ENCODE measurements around the gene RHOH. TPM values are rescaled to one million over a fixed set of nuclear protein-coding genes. Genes with fewer than 3 reads are reported as not detected.
"Not testable (repeated sequence)": the region's sequence is repeated elsewhere in the genome, so short reads cannot be mapped to it uniquely, and the experiment has no call there.

RHOH gene
- total RNA-seq, 1 experiment from 2014 or later, result 74.2 TPM

- no peaks in the 10 kb centered on the region for H3K9me3 ChIP-seq (ENCODE audit: low read depth, low read length, poor library complexity, severe bottlenecking)
- H3K36me3 ChIP-seq (ENCODE audit: insufficient read depth, low read length, poor library complexity, severe bottlenecking), result no peaks in the 10 kb centered on the region
- POLR2A ChIA-PET (ENCODE audit: low non-redundant PET), result no interaction called here
- intact Hi-C loops (cut with micrococcal nuclease; ENCODE audit: unreplicated experiment), result no loop called here
- TF ChIP-seq CTCF (conservative IDR thresholded peaks at IDR 0.05; ENCODE audit: low read depth, low read length), result no peak
- no peak for TF ChIP-seq EZH2 (IDR thresholded peaks at IDR 0.05; ENCODE audit: borderline replicate concordance, low read depth, low read length, poor library complexity, severe bottlenecking)
- CTCF ChIA-PET, result no interaction called here
- no peaks in the 10 kb centered on the region for H3K4me1 ChIP-seq (ENCODE audit: insufficient read depth, low read length, poor library complexity, severe bottlenecking)
- BruUV-seq (replicated peaks), result no TSS peak
- no peaks in the 10 kb centered on the region for H3K27me3 ChIP-seq (replicated peaks; ENCODE audit: insufficient read depth, low read depth, low read length, poor library complexity)
- DNase-seq (ENCODE audit: low spot score), result no peak
- no peak overlapping the region for H3K27ac ChIP-seq (ENCODE audit: low read depth, low read length, poor library complexity, severe bottlenecking)
- H3K4me3 ChIP-seq (ENCODE audit: low read depth, low read length, poor library complexity, severe bottlenecking), result no peak overlapping the region
These were observed 83.8 kb downstream of the RHOH start for GRCh38 chr4:40280586-40280985.

- H3K9me3 ChIP-seq (ENCODE audit: low read depth, low read length, poor library complexity, severe bottlenecking), result no peaks in the 10 kb centered on the region
- H3K4me1 ChIP-seq (ENCODE audit: insufficient read depth, low read length, poor library complexity, severe bottlenecking), result no peaks in the 10 kb centered on the region
- no TSS peak for BruUV-seq (replicated peaks)
- intact Hi-C loops (cut with micrococcal nuclease; ENCODE audit: unreplicated experiment), result no loop called here
- H3K4me3 ChIP-seq (ENCODE audit: low read depth, low read length, poor library complexity, severe bottlenecking), result no peak overlapping the region
- DNase-seq (ENCODE audit: low spot score), result no peak
- no peaks in the 10 kb centered on the region for H3K27me3 ChIP-seq (replicated peaks; ENCODE audit: insufficient read depth, low read depth, low read length, poor library complexity)
- H3K36me3 ChIP-seq (ENCODE audit: insufficient read depth, low read length, poor library complexity, severe bottlenecking), result no peaks in the 10 kb centered on the region
- POLR2A ChIA-PET (ENCODE audit: low non-redundant PET), result no interaction called here
- no peak overlapping the region for H3K27ac ChIP-seq (ENCODE audit: low read depth, low read length, poor library complexity, severe bottlenecking)
- CTCF ChIA-PET, result no interaction called here
- no peak for TF ChIP-seq EZH2 (IDR thresholded peaks at IDR 0.05; ENCODE audit: borderline replicate concordance, low read depth, low read length, poor library complexity, severe bottlenecking)
- no peak for TF ChIP-seq CTCF (conservative IDR thresholded peaks at IDR 0.05; ENCODE audit: low read depth, low read length)
These were observed 84.3 kb downstream of the RHOH start for GRCh38 chr4:40281099-40281498.

DNA sequence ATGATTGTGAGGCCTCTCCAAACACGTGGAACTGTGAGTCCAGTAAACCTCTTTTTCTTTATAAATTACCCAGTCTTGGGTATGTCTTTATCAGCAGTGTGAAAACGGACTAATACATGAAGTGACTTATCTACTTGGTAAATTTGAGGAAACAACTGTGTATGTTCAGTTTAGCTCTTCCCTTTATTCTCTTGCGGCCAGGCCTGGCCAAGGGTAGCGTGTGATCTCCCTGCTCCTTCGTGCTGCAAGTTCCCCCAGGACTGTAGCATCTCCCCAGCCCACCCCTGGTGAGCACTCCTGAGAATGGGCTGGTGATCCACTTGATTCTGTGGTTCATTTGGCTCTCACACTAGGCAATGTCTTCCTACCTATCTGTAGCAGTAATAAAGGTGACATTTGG lies 85.1 kb downstream of the RHOH start:
- Histone ChIP-seq H3K36me3 (ENCODE audit: insufficient read depth, low read length, poor library complexity, severe bottlenecking) (no peaks in the 10 kb centered on the region), H3K27me3 (replicated peaks; ENCODE audit: insufficient read depth, low read depth, low read length, poor library complexity) (no peaks in the 10 kb centered on the region), H3K27ac (ENCODE audit: low read depth, low read length, poor library complexity, severe bottlenecking) (no peak overlapping the region), H3K9me3 (ENCODE audit: low read depth, low read length, poor library complexity, severe bottlenecking) (no peaks in the 10 kb centered on the region), H3K4me3 (ENCODE audit: low read depth, low read length, poor library complexity, severe bottlenecking) (no peak overlapping the region), H3K4me1 (ENCODE audit: insufficient read depth, low read length, poor library complexity, severe bottlenecking) (no peaks in the 10 kb centered on the region)
- ChIA-PET CTCF (no interaction called here), POLR2A (ENCODE audit: low non-redundant PET) (no interaction called here)
- intact Hi-C loops (cut with micrococcal nuclease; ENCODE audit: unreplicated experiment), result no loop called here
- DNase-seq (ENCODE audit: low spot score), result no peak
- no TSS peak for BruUV-seq (replicated peaks)
- TF ChIP-seq CTCF (conservative IDR thresholded peaks at IDR 0.05; ENCODE audit: low read depth, low read length), result no peak
- no peak for TF ChIP-seq EZH2 (IDR thresholded peaks at IDR 0.05; ENCODE audit: borderline replicate concordance, low read depth, low read length, poor library complexity, severe bottlenecking)

DNA sequence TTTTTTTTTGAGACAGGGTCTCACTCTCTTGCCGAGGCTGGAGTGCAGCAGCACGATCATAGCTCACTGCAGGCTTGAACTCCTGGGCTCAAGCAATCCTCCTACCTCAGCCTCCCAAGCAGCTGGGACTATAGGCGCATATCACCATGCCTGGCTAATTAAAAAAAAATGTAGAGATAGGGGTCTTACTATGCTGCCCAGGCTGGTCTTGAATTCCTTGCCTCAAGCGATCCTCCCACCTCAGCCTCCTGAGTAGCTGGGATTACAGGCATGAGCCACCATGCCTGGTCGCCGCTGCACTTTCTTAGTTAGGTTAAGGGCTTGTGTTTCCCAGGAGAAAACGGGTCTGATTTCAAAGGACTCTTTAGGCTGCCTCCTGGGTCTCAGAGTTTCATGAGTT lies 86.0 kb downstream of the RHOH start:
- CTCF ChIA-PET; H3K27me3 ChIP-seq (replicated peaks; ENCODE audit: insufficient read depth, low read depth, low read length, poor library complexity); H3K9me3 ChIP-seq (ENCODE audit: low read depth, low read length, poor library complexity, severe bottlenecking); H3K4me3 ChIP-seq (ENCODE audit: low read depth, low read length, poor library complexity, severe bottlenecking); intact Hi-C loops (cut with micrococcal nuclease; ENCODE audit: unreplicated experiment); BruUV-seq (replicated peaks); H3K27ac ChIP-seq (ENCODE audit: low read depth, low read length, poor library complexity, severe bottlenecking); H3K4me1 ChIP-seq (ENCODE audit: insufficient read depth, low read length, poor library complexity, severe bottlenecking); POLR2A ChIA-PET (ENCODE audit: low non-redundant PET); H3K36me3 ChIP-seq (ENCODE audit: insufficient read depth, low read length, poor library complexity, severe bottlenecking); DNase-seq (ENCODE audit: low spot score): not testable (repeated sequence)

All from A673 (cell line).